IPS-NIHi7 (cell line): ENCODE data around the gene ZNF398.

ENCODE experiments used
- DNase-seq: peaks from one replicate; pipeline ENCODE4 v3.0.0; 2012; ENCODE audit warnings: mixed read lengths; ENCODE audit errors: extremely low spot score

The ZNF398 gene

DNA sequence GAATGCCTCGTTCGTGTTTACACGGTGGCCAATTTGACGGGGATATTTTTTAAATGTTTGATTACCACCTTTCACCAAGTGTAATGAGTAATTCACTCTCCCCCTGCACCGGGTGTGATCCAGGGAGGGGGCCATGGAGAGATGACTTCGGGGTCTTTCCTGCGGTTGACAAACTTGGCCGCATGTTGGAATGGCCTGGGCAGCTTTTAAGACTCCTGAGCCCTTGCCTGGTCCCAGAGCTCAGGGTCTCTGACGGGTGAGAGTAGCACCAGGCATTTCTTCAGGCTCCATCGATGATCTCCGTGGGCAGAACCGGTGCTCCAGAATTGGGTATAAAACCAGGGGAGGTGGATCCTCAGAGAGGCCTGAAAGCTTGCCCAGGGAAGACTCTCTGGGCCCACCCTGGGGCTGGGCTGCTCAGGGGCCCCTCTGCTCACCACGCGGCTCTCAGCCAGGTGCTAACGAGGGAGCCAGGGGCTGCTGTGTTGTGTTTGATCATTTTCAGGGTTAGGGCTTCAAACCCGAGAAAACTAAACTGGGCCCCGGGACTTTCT, 49.0 kb downstream of the ZNF398 start:
- no peak for DNase-seq

DNA sequence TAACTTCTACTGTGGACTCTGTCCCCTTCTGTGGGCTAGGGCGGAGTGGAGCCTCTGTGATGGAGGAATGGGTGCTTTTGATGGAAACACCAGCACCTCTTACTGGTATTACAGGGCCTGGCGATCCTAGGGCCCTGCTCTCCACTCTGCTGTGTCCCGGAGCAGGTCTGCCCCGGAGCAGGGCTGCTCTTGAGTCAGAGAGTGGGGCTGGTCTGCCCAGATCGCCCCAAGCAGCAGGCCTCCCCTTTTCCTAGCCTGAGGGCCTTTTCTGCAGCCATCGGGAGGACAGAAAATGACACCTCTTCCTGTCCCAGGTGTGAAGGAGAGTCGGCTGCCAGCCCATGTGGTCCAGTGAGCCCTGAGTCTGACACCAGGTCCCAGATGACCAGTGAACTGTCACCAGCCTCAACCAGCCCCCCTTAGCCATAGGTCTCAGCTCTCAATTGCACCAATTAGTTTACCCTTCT, 49.5 kb downstream of the ZNF398 start:
- no peak for DNase-seq

DNA sequence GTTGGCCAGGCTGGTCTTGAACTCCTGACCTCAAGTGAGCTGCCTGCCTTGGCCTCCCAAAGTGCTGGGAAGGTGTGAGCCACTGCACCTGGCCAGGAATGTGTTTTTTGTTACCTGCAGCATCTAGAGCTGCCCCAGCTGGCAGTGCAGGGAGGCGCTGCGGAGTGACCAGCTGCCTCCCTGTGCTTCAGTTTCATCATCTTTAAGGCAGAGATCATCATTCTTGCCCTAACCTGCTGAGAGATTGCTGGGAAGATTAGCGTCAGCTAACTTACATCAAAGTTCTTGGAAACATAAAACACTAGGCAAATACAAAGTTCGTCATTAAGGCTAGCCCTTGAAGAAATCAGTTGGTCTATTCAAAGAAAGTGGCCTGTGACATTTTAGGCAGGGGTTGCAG, 50.4 kb downstream of the ZNF398 start:
- DNase-seq = no peak

DNA sequence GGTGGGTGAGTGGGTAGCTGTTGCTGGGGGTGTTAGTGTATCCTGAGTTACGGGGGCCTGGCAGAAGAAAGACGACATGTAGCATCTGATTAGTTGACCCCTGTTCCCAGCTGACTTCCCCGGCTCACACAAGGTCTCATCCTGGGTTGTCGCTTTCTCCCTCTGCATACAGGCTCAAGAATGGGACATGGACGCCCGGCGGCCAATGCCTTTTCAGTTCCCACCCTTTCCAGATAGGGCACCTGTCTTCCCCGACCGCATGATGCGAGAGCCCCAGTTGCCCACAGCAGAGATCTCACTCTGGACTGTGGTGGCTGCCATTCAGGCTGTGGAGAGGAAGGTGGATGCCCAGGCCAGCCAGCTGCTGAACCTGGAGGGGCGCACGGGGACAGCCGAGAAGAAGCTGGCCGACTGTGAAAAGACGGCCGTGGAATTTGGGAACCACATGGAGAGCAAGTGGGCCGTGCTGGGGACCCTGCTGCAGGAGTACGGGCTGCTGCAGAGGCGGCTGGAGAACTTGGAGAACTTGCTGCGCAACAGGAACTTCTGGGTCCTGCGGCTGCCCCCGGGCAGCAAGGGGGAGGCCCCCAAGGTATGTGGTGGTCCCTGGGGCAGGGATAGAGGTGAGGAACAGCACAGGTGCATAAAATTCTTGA, 51.0 kb downstream of the ZNF398 start:
- DNase-seq = no peak

DNA sequence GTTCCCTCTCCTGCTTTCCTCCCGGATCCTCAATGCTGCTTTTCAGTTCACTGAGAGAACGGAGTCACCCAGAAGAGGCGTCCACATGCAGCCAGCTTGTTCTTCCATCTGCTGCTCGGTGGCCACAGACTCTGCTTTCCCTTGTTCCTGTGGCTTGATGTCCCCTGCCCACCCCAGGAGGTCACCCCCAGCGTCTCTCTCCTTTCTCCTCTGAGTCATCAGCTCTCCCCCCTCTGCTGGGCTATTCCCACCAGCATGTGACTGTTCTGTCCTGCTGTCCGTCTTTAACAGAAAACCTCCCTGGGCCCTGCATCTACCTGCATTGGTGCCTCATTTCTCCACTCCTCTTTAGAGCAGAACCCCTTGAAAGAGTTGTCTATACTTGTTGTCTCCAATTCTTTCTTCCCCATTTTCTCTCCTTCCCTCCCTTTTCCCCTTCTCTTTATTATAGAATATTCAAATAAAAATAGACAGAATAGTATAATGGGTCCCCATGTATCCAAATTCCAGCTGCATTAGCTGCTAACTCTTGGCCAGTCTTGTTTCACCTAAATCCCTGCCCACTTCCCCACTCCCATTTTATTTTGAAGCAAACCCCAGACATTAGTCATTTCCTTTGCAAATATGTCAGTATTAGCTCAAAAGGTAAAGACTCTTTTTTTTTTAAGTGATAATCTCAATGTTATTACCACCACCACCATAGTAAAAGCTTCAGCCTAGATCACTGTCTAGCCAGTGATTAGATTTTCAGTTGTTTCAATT, 52.2 kb downstream of the ZNF398 start:
- DNase-seq = no peak

DNA sequence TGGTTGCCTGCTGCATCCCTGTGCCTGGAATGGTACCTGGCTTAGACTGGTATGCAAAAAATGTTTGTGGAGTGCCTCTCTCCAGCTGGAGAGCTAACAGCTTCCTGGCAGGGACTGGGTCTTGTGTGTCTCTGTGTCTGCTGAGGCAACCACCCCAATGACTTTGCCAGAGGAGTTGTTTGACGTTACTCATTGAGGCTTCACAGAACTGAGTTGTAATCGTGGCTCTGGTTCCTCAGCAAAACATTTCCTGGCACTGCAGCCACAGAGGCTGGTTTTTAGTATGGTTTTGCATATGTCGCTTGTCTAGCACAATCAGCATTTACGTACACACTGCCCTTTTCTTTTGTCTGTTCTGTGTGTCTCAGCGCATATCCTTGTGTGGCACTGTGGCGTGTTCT, 55.6 kb downstream of the ZNF398 start:
- no peak for DNase-seq

DNA sequence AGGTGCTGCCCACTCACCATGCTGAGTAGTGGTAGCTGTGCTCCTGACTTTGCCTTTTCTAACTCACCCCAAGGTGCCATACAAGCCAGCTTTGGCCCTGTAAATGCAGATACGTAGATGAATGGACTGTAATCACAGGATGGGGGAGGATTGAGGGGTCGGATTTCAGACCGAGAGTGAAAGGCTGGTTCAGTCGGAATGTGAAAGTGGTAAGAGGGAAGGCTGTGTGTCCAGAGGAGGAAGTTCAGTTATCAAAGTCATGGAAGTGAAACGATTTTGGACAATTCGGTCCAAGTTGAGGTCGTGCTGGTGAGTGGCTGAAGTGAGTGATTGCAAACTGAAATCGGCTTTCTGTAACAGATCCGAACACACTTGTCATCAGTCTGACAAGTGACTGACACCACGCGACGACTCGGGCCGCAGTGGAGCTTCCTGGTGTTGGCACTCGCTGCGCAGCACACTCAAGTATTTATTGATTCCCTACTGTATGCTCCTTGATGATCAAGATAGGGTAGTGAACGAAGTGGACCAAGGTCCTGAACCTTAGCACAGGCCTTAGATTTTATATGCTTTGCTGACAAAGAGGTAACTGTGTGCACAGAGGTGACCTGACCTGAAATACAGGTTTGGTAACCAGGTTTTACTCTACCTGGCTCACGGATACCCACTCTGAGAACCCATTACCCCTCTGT, 58.6 kb downstream of the ZNF398 start:
- no peak for DNase-seq

DNA sequence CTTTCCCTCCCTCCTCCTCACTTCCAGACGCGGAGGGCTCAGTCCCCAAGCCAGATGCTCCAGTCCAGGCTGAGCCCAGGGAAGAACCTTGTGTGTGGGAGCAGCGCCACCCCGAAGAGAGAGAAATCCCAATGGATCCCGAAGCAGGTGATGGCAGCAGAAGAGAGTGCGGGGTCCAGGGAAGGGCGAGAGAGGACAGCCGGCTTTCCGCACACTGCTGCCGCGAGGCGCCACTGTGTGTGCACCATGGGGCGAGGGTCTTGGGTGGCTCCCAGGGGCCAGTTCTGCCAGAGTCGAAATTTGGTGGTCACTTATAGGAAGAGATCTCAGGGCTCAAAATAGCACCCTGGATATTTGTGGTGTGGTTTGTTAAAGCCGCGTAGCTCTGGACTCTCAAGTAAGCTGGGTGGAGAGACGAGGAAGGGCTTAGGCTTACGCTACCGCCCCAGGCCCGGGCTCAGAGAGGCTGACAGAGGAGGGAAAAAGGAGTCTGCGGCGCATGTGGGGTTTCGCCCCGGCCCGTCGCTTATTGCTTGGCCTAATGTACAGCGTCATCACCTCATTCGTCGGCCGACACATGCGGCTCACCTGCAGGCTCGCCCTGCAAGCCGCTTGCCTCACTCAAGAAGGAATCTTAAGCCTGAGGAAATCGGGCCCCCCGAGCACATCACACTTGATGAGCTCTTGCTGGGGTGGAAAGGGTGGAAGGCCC, 60.2 kb downstream of the ZNF398 start:
- no peak for DNase-seq

DNA sequence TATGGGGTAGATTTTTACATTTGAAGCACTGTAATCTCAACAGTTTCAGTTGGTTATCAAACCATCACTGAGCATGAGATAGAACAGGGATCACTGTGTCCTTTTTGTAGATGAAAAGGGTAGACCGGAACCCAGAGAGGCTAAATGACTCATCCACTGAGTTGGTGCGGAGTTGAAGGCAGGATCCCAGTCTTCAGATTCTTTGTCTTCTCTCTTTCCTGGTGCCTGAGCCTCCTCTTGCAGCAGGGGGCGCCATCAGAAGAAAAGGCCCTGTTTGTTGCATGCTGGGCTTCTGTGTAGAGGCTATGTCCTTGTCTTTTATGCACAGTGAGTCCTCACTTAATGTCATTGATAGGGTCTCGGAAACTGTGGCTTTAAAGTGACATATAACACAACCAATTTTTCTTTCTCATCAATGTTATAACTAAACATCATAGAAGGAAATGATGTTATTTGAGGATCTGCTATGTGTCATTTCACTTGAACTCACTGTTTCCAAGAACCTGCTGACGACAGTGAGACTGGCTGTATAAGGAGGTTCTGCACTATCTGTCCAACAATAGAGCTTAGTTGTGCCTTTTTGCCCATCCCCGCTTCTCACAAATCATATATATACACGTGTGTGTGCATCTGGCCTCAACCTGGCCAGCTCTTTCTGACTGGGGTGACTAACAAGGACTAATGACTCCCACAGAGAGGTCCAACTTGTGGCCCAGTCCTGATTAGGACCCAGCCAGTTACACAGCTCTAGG, 62.4 kb downstream of the ZNF398 start:
- DNase-seq = peak; percentile 91

DNA sequence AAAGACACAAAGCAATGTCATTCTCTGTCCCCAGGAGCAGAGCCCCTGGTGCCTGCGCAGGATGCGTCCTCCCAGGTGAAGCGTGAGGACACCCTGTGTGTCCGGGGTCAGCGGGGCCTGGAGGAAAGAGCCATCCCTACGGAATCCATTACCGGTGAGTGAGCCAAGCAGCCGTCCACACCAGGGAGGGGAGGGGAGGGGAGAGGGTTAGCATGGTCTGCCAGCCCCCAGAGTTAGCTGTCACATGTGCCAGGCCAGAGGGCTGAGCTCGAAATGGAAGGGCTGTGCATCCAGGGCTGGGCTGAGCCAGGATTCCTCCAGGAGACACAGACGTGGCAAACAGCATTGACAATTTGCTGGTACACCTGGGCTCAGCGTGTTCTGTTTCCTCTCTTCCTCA, 63.3 kb downstream of the ZNF398 start:
- DNase-seq = no peak

DNA sequence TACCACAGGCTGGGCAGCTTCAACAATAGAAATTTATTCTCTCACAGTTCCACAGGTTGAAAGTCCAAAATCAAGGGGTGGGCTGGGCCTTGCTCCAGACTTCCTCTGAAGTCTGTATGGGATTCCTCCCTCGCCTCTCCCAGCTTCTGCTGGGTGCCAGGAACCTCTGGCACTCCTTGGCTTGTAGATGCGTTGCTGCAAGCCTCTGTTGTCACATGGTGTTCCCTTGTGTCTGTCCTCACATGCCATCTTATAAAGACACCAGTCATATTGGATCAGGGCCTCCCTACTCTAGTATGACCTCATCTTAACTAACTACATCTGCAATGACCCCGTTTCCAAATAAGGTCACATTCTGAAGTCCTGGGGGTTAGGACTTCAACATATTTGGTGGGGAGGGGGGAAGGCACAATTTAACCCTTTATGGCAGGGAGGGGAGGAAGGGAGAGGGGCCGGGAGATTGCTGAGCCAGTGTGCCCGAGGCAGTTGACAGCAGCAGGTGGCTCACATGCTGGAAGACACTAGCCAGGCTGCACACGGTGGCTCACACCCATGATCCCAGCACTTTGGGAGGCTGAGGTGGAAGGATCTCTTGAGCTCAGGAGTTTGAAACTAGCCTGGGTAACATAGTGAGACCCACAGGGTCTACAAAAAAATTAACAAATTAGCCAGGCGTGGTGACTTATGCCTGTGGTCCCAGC, 66.9 kb downstream of the ZNF398 start:
- DNase-seq = no peak

DNA sequence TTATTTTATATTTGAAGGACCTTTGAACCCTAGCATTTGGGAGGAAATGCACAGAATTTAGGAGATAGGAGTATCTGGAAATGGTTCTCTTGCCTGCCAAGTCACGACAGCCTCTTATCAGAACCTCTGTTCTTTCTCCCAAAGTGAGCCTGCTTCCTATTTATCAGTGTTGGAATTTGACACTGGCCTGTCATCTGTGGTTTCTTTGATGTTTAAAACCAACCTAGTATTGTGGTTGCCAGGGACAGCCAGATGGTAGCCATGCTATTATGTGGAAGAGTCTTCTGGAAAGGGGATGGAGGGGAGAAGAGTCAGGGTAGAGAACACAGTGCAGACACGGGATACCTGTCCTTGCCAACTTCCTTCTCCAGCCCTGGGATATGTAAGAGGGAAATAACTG, 69.1 kb downstream of the ZNF398 start:
- no peak for DNase-seq

DNA sequence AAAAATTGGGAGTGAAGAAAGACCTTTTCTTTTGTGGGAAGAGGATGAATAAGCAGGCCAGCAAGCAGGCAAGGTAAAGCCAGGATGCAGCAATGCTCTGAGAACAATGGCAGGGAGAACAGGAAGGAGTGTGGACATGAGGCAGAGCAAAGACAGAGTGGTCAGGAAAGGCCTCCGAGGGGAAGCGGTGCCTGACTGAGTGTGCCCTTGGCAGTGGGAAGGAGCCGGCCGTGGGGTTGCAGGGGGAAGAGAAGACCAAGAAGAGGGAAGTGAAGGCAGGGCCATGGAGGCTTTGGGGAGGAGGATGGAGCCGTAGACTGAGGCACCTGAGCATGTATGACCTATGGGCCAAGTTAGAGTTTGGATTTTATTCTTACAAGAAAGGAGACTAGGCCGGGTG, 70.3 kb downstream of the ZNF398 start:
- no peak for DNase-seq

DNA sequence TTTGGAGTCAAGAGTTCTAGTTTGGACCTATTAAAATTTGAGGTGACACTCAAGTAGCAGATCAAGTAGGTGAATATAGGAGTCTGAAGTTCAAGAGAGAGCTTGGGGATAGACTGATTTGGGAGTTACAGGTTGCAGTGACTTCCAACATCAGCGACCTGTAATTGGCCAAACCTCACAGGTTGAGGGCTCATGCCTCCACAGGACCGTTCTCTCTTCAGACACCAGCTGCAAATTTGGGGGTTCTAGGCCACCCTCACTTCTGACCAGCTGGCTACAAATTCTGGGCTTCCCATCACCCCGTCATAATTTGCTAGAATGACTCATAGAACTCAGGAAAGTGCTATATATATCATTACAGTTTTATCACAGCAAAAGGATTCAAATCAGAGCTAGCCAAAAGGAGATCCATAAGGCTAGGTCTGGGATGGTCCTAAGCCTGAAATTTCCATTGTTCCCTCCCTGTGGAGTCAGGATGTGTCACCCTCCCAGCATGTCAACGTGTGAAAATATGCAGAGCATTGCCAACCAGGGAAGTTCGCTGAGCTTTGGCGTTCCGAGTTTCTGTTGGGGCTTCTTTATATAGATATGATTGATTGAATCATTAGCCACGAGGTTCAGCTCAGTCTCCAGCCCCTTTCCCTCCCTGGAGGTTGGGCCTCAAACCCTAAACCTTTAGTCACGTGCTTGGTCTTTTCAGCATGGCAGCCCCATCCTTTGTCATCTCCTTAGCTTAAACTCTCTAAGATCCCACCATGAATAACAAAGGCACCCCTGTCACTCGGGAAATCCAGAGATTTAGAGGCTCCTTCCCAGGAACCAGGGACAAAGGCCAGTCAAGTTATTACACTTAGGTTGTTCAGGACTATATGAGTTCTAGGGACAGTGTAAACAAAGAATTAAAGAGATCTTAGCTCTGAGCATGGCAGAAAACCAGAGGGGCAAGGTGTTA, 71.5 kb downstream of the ZNF398 start:
- DNase-seq = no peak

DNA sequence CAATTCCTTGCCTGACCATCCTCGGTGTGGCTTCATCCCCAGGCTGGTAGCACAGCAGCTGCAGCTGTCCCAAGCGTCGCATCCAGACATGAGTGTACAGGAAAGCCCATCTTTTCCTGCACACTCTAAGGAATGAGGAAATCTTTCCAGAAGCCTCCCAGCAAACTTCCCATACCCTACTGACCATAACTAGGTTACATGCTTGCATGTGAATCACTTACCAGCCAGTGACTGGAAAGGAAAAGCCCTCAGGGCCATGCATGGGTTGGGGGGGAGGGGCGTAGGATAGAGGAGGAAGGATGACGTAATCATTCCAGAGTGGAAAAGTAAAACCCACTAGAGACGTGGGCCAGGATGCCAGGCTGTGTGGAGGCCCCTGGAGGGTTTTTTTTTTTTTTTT, 73.3 kb downstream of the ZNF398 start:
- DNase-seq = no peak

DNA sequence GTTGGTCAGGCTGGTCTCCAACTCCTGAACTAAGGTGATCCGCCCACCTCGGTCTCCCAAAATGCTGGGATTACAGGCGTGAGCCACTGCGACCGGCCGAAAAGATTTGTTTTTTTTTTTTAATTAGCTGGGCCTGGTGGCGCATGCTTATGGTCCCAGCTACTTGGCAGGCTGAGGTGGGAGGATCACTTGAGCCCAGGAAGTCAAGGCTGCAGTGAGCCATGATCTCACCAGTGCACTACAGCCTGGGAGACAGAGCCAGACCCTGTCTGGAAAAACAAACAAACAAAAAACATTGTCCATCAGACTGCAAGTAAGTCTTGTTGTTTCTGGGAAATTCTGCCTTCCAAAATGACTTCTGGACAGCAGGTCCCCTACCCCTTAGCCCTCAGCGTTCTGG, 75.9 kb downstream of the ZNF398 start:
- DNase-seq = no peak

DNA sequence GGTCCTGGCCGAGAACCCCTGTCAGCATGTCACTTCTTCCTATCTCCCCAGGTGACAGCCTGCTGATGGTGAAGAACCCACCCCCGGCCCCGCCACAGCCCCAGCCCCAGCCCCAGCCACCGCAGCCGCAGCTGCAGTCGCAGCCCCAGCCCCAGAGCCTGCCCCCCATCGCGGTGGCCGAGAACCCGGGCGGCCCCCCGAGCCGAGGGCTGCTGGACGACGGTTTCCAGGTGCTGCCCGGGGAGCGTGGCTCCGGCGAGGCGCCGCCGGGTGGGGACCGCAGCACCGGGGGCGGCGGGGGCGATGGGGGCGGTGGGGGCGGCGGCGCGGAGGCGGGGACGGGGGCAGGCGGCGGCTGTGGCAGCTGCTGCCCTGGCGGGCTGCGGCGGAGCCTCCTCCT, 76.5 kb downstream of the ZNF398 start:
- no peak for DNase-seq

DNA sequence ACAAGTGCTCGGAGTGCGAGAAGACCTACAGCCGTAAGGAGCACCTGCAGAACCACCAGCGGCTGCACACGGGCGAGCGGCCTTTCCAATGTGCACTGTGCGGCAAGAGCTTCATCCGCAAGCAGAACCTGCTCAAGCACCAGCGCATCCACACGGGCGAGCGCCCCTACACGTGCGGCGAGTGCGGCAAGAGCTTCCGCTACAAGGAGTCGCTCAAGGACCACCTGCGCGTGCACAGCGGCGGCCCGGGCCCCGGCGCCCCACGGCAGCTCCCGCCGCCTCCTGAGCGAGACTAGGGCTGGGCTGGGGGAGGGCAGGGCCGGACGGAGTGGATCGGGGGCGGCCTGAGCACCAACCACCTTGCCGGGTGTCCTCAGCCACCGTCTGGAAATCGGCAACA, 77.1 kb downstream of the ZNF398 start:
- no peak for DNase-seq

DNA sequence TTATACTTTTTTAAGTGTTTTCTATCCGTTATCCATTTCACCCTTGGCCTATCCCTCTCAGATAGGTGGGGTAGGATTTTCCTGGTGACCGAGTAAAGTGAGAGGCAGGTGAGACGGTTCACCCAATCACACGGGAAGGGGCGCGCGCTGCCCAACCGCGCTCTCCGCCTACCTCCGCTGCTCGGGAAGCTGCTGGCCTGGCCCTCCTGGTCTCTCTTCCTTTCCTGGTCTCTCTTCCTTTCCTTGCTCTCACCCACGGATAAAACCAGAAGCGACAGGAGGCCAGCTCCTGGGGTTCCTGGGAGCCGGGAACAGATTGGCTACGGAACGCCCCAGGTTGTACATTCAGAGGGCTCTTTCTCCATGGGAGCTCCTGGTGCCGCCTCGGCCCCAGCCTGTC, 77.9 kb downstream of the ZNF398 start:
- no peak for DNase-seq
